PC-9 (cell line): ENCODE data around the gene CHST1.

Experiments used
- CTCF ChIP-seq: fragments of 200-600 bp; sonication (generic); conservative IDR thresholded peaks from 2 replicates; pipeline ENCODE4 v1.6.1; 2017; ENCODE audit warnings: mixed run types, antibody characterized with exemption, mild to moderate bottlenecking, moderate library complexity
- EZH2 ChIP-seq: fragments of 200-600 bp; sonication (generic); IDR thresholded peaks from 2 replicates; pipeline ENCODE4 v1.8.0; 2017; ENCODE audit warnings: antibody characterized with exemption, low read depth

GRCh38 chr11:45622283-45622682, 43.1 kb downstream of the CHST1 start:
- no peak for TF ChIP-seq CTCF
- TF ChIP-seq EZH2, result no peak
